ENCODE results near the gene ZMIZ1. TPM values are rescaled to one million over a fixed set of nuclear protein-coding genes. Genes with fewer than 3 reads are reported as not detected.

The ZMIZ1 gene
- total RNA-seq, 1 donor from 2014 or later: 85.2 TPM

DNA sequence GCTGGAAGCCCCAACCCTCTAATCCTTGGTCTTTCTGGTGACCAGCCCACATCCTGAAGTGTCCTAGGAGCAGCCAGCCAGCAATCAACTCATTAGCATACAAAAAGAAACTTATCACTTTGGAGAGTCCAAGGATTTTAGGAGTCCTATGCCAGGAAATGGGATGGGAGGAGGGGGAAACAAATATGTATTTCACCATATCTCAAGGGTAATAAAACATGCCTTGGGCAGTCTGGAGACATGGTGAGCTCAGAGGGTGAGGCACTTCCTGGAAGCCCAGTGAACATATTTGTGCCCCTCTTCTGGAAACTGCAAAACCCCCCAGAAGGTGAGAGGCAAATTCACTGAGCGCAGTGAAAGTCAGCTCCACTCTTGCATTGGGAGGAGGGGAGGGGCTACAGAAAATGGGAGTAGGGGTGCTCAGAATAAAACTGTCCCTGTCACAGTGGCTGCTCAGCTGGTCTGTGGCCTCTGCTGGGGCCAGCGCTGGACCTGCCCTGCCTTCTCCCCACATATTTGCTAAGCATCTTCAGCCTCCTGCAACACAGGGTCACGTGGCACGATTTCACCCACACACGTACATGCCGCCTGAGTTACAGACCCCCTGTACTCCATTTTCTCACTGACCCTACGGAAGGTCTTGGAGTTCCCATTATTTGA lies 17.7 kb upstream of the ZMIZ1 start:
- H3K9me3 Mint-ChIP-seq (ENCODE audit: low read depth): no peaks in the 10 kb centered on the region
- no peaks in the 10 kb centered on the region for H3K36me3 Mint-ChIP-seq (ENCODE audit: insufficient read depth)
- TF ChIP-seq, protein P1, sequence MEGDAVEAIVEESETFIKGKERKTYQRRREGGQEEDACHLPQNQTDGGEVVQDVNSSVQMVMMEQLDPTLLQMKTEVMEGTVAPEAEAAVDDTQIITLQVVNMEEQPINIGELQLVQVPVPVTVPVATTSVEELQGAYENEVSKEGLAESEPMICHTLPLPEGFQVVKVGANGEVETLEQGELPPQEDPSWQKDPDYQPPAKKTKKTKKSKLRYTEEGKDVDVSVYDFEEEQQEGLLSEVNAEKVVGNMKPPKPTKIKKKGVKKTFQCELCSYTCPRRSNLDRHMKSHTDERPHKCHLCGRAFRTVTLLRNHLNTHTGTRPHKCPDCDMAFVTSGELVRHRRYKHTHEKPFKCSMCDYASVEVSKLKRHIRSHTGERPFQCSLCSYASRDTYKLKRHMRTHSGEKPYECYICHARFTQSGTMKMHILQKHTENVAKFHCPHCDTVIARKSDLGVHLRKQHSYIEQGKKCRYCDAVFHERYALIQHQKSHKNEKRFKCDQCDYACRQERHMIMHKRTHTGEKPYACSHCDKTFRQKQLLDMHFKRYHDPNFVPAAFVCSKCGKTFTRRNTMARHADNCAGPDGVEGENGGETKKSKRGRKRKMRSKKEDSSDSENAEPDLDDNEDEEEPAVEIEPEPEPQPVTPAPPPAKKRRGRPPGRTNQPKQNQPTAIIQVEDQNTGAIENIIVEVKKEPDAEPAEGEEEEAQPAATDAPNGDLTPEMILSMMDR (IDR thresholded peaks at IDR 0.05; ENCODE audit: unreplicated experiment): no peak
- H3K4me1 Mint-ChIP-seq (ENCODE audit: low read depth): peaks cover 19% of the 10 kb centered on the region
- DNase-seq (ENCODE audit: low spot score, unreplicated experiment): no peak
- H3K27me3 Mint-ChIP-seq: no peaks in the 10 kb centered on the region
- H3K27ac Mint-ChIP-seq: peak overlapping the region; percentile 56
- no peak overlapping the region for H3K4me3 Mint-ChIP-seq (ENCODE audit: low read depth)

- peaks cover 20% of the 10 kb centered on the region for H3K4me1 Mint-ChIP-seq (ENCODE audit: low read depth)
- no peak overlapping the region for H3K4me3 Mint-ChIP-seq (ENCODE audit: low read depth)
- H3K27me3 Mint-ChIP-seq: no peaks in the 10 kb centered on the region
- H3K9me3 Mint-ChIP-seq (ENCODE audit: low read depth): no peaks in the 10 kb centered on the region
- H3K27ac Mint-ChIP-seq: peak overlapping the region; percentile 41
- no peak for DNase-seq (ENCODE audit: low spot score, unreplicated experiment)
- H3K36me3 Mint-ChIP-seq (ENCODE audit: insufficient read depth): no peaks in the 10 kb centered on the region
- TF ChIP-seq, protein P1 (IDR thresholded peaks at IDR 0.05; ENCODE audit: unreplicated experiment): no peak
Observed at GRCh38 chr10:79051766-79052165, 17.0 kb upstream of the ZMIZ1 start.

- Mint-ChIP-seq H3K36me3 (ENCODE audit: insufficient read depth) (no peaks in the 10 kb centered on the region), H3K4me1 (ENCODE audit: low read depth) (peaks cover 27% of the 10 kb centered on the region), H3K4me3 (ENCODE audit: low read depth) (no peak overlapping the region), H3K9me3 (ENCODE audit: low read depth) (no peaks in the 10 kb centered on the region), H3K27ac (no peak overlapping the region), H3K27me3 (no peaks in the 10 kb centered on the region)
- DNase-seq (ENCODE audit: low spot score, unreplicated experiment): peak; percentile 43
- TF ChIP-seq, protein P1 (IDR thresholded peaks at IDR 0.05; ENCODE audit: unreplicated experiment): peak; percentile 65
Observed at GRCh38 chr10:79052291-79053080, 16.3 kb upstream of the ZMIZ1 start.

GRCh38 chr10:79053081-79053434 lies 15.7 kb upstream of the ZMIZ1 start:
- Mint-ChIP-seq H3K4me3 (ENCODE audit: low read depth) (no peak overlapping the region), H3K27ac (no peak overlapping the region), H3K9me3 (ENCODE audit: low read depth) (no peaks in the 10 kb centered on the region), H3K4me1 (ENCODE audit: low read depth) (peaks cover 27% of the 10 kb centered on the region), H3K27me3 (no peaks in the 10 kb centered on the region), H3K36me3 (ENCODE audit: insufficient read depth) (no peaks in the 10 kb centered on the region)
- TF ChIP-seq, protein P1 (IDR thresholded peaks at IDR 0.05; ENCODE audit: unreplicated experiment): no peak
- DNase-seq (ENCODE audit: low spot score, unreplicated experiment): no peak

DNA sequence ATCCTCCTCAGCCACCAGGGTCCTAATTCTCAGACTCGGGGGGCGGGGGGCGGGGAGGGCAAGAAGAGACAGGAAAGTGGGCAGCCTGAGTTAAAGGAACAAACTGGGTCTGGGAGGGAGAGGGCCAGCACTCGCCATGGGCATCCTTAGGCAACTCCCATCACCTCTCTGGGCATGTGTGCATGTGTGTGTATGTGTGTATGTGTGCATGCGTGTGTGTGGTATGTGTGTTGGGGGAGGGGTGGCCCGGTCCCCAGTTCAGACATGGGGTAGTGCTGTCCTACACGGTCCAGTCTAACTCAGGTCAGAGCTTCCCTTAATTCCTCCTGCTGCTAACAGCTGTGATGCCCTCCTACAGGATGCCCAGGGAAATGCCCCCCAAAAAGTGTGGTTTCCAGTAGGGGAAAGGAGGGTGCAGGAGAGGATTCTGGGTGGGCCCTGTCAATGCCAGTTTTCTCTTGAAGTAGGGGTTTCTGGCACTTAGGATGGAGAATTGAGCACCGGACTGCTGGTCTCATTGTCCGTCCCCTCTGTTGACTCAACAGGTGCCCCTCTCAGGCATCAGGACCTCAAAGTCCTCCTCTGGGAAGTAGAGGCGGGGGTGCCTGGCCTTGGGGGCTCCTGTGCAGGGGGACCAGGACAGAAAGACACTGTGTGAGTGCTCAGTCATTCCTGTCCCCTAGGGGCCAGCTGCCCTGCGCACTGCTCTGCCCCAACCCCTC lies 15.1 kb upstream of the ZMIZ1 start:
- no peak for DNase-seq (ENCODE audit: low spot score, unreplicated experiment)
- peaks cover 30% of the 10 kb centered on the region for H3K4me1 Mint-ChIP-seq (ENCODE audit: low read depth)
- TF ChIP-seq, protein P1 (IDR thresholded peaks at IDR 0.05; ENCODE audit: unreplicated experiment): no peak
- H3K27me3 Mint-ChIP-seq: no peaks in the 10 kb centered on the region
- H3K27ac Mint-ChIP-seq: no peak overlapping the region
- H3K9me3 Mint-ChIP-seq (ENCODE audit: low read depth): no peaks in the 10 kb centered on the region
- no peak overlapping the region for H3K4me3 Mint-ChIP-seq (ENCODE audit: low read depth)
- H3K36me3 Mint-ChIP-seq (ENCODE audit: insufficient read depth): no peaks in the 10 kb centered on the region
